ENCODE data around the gene POLR1A. TPM values are rescaled to one million over a fixed set of nuclear protein-coding genes. Genes with fewer than 3 reads are reported as not detected.

The POLR1A gene
- total RNA-seq, 4 donors from 2014 or later, result 11.9 to 16.9 (median 13.5) TPM

DNA sequence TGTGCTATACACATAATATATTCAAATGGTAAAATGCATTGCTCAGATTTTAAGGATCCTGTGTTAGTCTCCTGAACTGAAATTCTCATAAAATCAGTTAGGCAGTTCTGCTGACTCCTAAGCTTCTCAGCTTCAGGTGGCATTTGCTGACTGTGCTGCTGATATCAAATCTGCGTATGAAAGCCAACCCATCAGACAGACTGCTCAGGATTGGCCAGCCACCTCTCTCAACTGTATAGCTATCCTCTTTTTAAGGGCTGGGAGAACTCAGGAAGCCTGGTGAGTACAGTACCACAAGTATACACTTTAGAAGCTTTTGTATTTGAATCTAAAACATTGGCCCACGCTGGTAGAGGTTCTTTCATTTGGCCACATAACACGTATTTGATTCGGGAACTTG is 29.0 kb upstream of the POLR1A start:
- no peak for TF ChIP-seq POLR2A (IDR thresholded peaks at IDR 0.05)
- no peak for TF ChIP-seq CTCF (IDR thresholded peaks at IDR 0.05)
- 91 to 96% methylated on average over 4 of the region's 4 CpGs for WGBS, 2 donors
- H3K4me3 ChIP-seq (ENCODE audit: low read depth, poor library complexity, severe bottlenecking), result no peak overlapping the region
- no peak for DNase-seq (ENCODE audit: low spot score in 2 of 2)
- intact Hi-C loops (cut with DNase I; ENCODE audit: low total_unique reads), result no loop called here

DNA sequence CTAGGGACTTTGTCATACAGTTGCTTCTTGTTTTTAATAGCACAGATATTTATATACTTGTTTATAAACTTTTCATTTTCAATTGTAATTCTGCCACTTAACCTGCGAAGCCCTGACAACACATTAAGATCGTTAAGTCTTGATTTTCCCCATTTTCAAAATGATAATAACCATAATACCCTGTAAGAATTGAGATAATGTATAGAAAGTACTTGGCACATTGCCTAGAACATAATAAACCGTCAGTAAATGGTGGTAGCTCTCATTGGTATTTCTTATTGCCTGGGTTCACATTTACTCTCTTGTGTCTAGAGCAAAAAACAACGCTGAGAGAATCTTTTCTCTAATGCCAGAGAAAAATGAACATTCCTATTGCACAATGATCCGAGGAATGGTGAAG is 19.0 kb upstream of the POLR1A start:
- H3K4me3 ChIP-seq (ENCODE audit: low read depth, poor library complexity, severe bottlenecking), result no peak overlapping the region
- no peak for DNase-seq (ENCODE audit: low spot score in 2 of 2)
- 81 to 84% methylated on average over 5 of the region's 5 CpGs for WGBS, 2 donors
- TF ChIP-seq CTCF (IDR thresholded peaks at IDR 0.05), result no peak
- no peak for TF ChIP-seq POLR2A (IDR thresholded peaks at IDR 0.05)
- intact Hi-C loops (cut with DNase I; ENCODE audit: low total_unique reads), result no loop called here

DNA sequence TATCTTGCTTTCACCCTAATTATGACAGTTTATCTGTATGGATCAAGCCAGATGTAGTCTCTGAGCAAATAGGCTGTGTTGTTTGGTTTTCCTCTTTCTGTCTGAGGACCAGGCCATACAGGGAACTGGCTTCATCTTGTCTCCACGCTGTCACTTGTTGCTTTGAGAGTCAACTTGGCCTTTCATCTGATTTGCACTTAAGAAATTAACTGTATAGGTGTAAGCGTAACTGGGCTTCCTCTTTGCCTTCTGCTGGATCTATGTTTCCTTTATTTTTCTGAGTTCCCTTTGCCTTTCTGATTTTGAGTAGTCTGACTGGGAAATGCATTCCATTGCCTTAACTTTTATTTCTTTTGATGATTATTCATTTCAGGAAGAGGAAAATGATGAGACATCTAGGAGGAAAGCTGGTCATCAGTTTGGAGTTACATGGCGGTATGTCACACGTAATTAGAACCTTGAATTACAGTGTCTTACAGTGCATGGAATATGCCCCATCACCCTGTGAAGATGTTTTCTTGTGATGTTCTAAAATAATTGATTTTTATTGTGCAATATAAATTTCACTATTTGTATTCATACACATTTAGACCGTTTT is 17.7 kb upstream of the POLR1A start:
- no peak overlapping the region for H3K4me3 ChIP-seq (ENCODE audit: low read depth, poor library complexity, severe bottlenecking)
- DNase-seq (ENCODE audit: low spot score in 2 of 2), result no peak
- intact Hi-C loops (cut with DNase I; ENCODE audit: low total_unique reads), result no loop called here
- TF ChIP-seq POLR2A (IDR thresholded peaks at IDR 0.05) (no peak), CTCF (IDR thresholded peaks at IDR 0.05) (no peak)
- 81 to 95% methylated on average over 5 of the region's 5 CpGs for WGBS, 2 donors

GRCh38 chr2:86118130-86118529 is 12.4 kb upstream of the POLR1A start:
- no peak overlapping the region for H3K4me3 ChIP-seq (ENCODE audit: low read depth, poor library complexity, severe bottlenecking)
- TF ChIP-seq CTCF (IDR thresholded peaks at IDR 0.05), result no peak
- TF ChIP-seq POLR2A (IDR thresholded peaks at IDR 0.05), result no peak
- intact Hi-C loops (cut with DNase I; ENCODE audit: low total_unique reads), result no loop called here
- 95 to 100% methylated on average over 2 of the region's 2 CpGs for WGBS, 2 donors
- DNase-seq (ENCODE audit: low spot score in 2 of 2), result no peak

GRCh38 chr2:86107031-86107430 is 1.3 kb upstream of the POLR1A start:
- TF ChIP-seq CTCF (IDR thresholded peaks at IDR 0.05) (no peak), POLR2A (IDR thresholded peaks at IDR 0.05) (no peak)
- no peak for DNase-seq (ENCODE audit: low spot score in 2 of 2)
- intact Hi-C loops (cut with DNase I; ENCODE audit: low total_unique reads), result no loop called here
- no peak overlapping the region for H3K4me3 ChIP-seq (ENCODE audit: low read depth, poor library complexity, severe bottlenecking)
- 14 to 21% methylated on average over 5 of the region's 5 CpGs for WGBS, 2 donors
